HepG2 (cell line): ENCODE data around the gene C9orf85. TPM values are rescaled to one million over a fixed set of nuclear protein-coding genes. Genes with fewer than 3 reads are reported as not detected.

Experiments used
- ARID3A ChIP-seq: IDR thresholded peaks from 2 replicates; pipeline ENCODE4 v1.6.1; 2012; ENCODE audit warnings: low read depth, low read length, improper control_type of control experiment
- ATF4 ChIP-seq, 2 experiments: fragments of 450-650 bp in 1 of 2; sonication (generic) in 1 of 2; formaldehyde crosslinking; IDR thresholded peaks; 2 replicates each; pipeline versions ENCODE4 v1.5.0 to v1.8.0; 2020 to 2022; ENCODE audit warnings: mild to moderate bottlenecking in 1 of 2, missing genetic modification reagents in 1 of 2
- DNMT1 ChIP-seq: sonication (generic); formaldehyde crosslinking; IDR thresholded peaks from 2 replicates; pipeline ENCODE4 v1.5.1; 2020; ENCODE audit warnings: mild to moderate bottlenecking, missing genetic modification reagents
- HINFP ChIP-seq: sonication (generic); formaldehyde crosslinking; IDR thresholded peaks from 2 replicates; pipeline ENCODE4 v1.4.0; 2020; ENCODE audit warnings: low read depth, mild to moderate bottlenecking, missing genetic modification reagents
- HNF4A ChIP-seq: sonication (generic); formaldehyde crosslinking; IDR thresholded peaks from 2 replicates; pipeline ENCODE4 v1.4.0; 2020; ENCODE audit warnings: missing genetic modification reagents
- MAFF ChIP-seq: IDR thresholded peaks from 2 replicates; pipeline ENCODE4 v1.6.1; 2011; ENCODE audit warnings: low read depth, low read length, improper control_type of control experiment
- MED13 ChIP-seq: sonication (generic); formaldehyde crosslinking; IDR thresholded peaks from 2 replicates; pipeline ENCODE4 v1.5.0; 2020; ENCODE audit warnings: missing genetic modification reagents
- MED8 ChIP-seq: sonication (generic); formaldehyde crosslinking; IDR thresholded peaks from 2 replicates; pipeline ENCODE4 v1.8.1; 2023; ENCODE audit warnings: mild to moderate bottlenecking, missing genetic modification reagents; ENCODE audit not compliant: insufficient replicate concordance
- RBFOX2 ChIP-seq: fragments of 200-400 bp; formaldehyde crosslinking; IDR thresholded peaks from 2 replicates; pipeline ENCODE4 v1.6.1; 2017; ENCODE audit warnings: low read depth, mild to moderate bottlenecking, low read length
- SMAD9 ChIP-seq: sonication (generic); formaldehyde crosslinking; IDR thresholded peaks from 2 replicates; pipeline ENCODE4 v1.5.1; 2020; ENCODE audit warnings: mild to moderate bottlenecking, missing genetic modification reagents
- SP4 ChIP-seq: sonication (generic); formaldehyde crosslinking; IDR thresholded peaks from 2 replicates; pipeline ENCODE4 v1.8.1; 2023; ENCODE audit warnings: mild to moderate bottlenecking, missing genetic modification reagents
- TBL1XR1 ChIP-seq: fragments of 150-350 bp; IDR thresholded peaks from 2 replicates; pipeline ENCODE4 v1.6.1; 2014; ENCODE audit warnings: borderline replicate concordance, low read length; ENCODE audit not compliant: partially characterized antibody
- TEF ChIP-seq: sonication (generic); formaldehyde crosslinking; IDR thresholded peaks from 2 replicates; pipeline ENCODE4 v1.5.0; 2020; ENCODE audit warnings: missing genetic modification reagents
- THAP11 ChIP-seq: IDR thresholded peaks from 2 replicates; pipeline ENCODE4 v1.6.1; 2016; ENCODE audit warnings: missing biosample characterization, missing genetic modification reagents
- U2AF2 ChIP-seq: fragments of 200-400 bp; formaldehyde crosslinking; IDR thresholded peaks from 2 replicates; pipeline ENCODE4 v1.6.1; 2017; ENCODE audit warnings: low read depth, mild to moderate bottlenecking, low read length
- ZBTB33 ChIP-seq: sonication (generic); formaldehyde crosslinking; IDR thresholded peaks from 2 replicates; pipeline ENCODE4 v1.4.0; 2020; ENCODE audit warnings: missing genetic modification reagents
- ZFP1 ChIP-seq: IDR thresholded peaks from 2 replicates; pipeline ENCODE4 v1.6.1; 2016
- ZNF205 ChIP-seq: IDR thresholded peaks from 2 replicates; pipeline ENCODE4 v1.6.1; 2018; ENCODE audit warnings: missing biosample characterization, missing genetic modification reagents
- ZNF275 ChIP-seq: sonication (generic); formaldehyde crosslinking; IDR thresholded peaks from 2 replicates; pipeline ENCODE4 v1.8.0; 2022; ENCODE audit warnings: missing genetic modification reagents, mild to moderate bottlenecking, inconsistent platforms, borderline replicate concordance
- ZNF460 ChIP-seq: sonication (generic); formaldehyde crosslinking; IDR thresholded peaks from 2 replicates; pipeline ENCODE4 v1.5.1; 2020; ENCODE audit warnings: missing genetic modification reagents, mild to moderate bottlenecking, borderline replicate concordance
- polyA plus RNA-seq, 8 experiments: library from polyadenylated mRNA; depleted of rRNA in 3 of 8; stranded (reverse) in 7 of 8; unstranded in 1 of 8; fragments of >200 nt; fragmentation: Illumina TruSeq in 4 of 8; extraction: Trizol in 4 of 8; gene quantifications; 2 replicates each; pipeline versions ENCODE4 v1.2.1 to v1.2.3, GENCODE V29; 2011 to 2016; ENCODE audit warnings: low read depth in 4 of 8, missing spikeins in 1 of 8, mixed read lengths in 1 of 8; ENCODE audit not compliant: insufficient read depth in 1 of 8
- total RNA-seq, 5 experiments: library from RNA; depleted of rRNA; stranded (reverse); fragments of >200 nt; fragmentation: Illumina TruSeq; extraction: Trizol; gene quantifications; 2 replicates each; pipeline ENCODE4 v1.2.3, GENCODE V29; 2016; ENCODE audit warnings: low read depth in 1 of 5

Gene C9orf85
- total and polyA plus RNA-seq, 2 of the 13 experiments (the other 11 are each of a cell fraction or from before 2014, with no cell fraction given) = 9.9 to 13.9 TPM

GRCh38 chr9:71911061-71911907, at the start of gene C9orf85, which contains the start of gene ABHD17B (continued):
- TF ChIP-seq MED13 = 0 out of 2 replicates have a peak, but pooled peaks have one; percentile 42
- no peak for TF ChIP-seq U2AF2
- TF ChIP-seq THAP11 = peak; percentile 91
- TF ChIP-seq TEF (CRISPR knock-in tag) = no peak
- peak; percentile 17; the same call in 1 of the 2 replicates for TF ChIP-seq MAFF
- 0 out of 2 replicates have a peak, but pooled peaks have one; percentile 26 for TF ChIP-seq ZNF275 (CRISPR knock-in tag)
- TF ChIP-seq RBFOX2 = peak; percentile 67
- no peak for TF ChIP-seq ZBTB33 (CRISPR knock-in tag)
- TF ChIP-seq ZFP1 (CRISPR knock-in tag) = peak; percentile 31
- peak; percentile 62; the same call in 1 of the 2 replicates for TF ChIP-seq HNF4A
- 0 out of 2 replicates have a peak, but pooled peaks have one; percentile 66 for TF ChIP-seq SMAD9
- no peak; the same call in 1 of the 2 replicates for TF ChIP-seq ZNF460 (CRISPR knock-in tag)
- no peak; the same call in 1 of the 2 replicates for TF ChIP-seq ARID3A
- TF ChIP-seq DNMT1 (CRISPR knock-in tag) = no peak
- TF ChIP-seq HINFP (CRISPR knock-in tag) = no peak
- TF ChIP-seq ZNF205 = 0 out of 2 replicates have a peak, but pooled peaks have one; percentile 55
- no peak for TF ChIP-seq TBL1XR1
- peak; percentile 17 for TF ChIP-seq MED8 (CRISPR knock-in tag)
- TF ChIP-seq SP4 (CRISPR knock-in tag) = peak; percentile 96
- peak in 1 of 2 experiments; percentile 13; a peak in 2 of 4 replicates for TF ChIP-seq ATF4 (CRISPR knock-in tag; IDR thresholded peaks at IDR 0.05)
